Eye (tissue), 1 donor: ENCODE data around the gene SNX10.

Experiments used
- DNase-seq: peaks from one replicate; pipeline ENCODE4 v3.0.0-alpha.2; 2015

SNX10 gene

GRCh38 chr7:26409661-26410547, 118.2 kb downstream of the SNX10 start:
- peak; percentile 78 for DNase-seq

DNA sequence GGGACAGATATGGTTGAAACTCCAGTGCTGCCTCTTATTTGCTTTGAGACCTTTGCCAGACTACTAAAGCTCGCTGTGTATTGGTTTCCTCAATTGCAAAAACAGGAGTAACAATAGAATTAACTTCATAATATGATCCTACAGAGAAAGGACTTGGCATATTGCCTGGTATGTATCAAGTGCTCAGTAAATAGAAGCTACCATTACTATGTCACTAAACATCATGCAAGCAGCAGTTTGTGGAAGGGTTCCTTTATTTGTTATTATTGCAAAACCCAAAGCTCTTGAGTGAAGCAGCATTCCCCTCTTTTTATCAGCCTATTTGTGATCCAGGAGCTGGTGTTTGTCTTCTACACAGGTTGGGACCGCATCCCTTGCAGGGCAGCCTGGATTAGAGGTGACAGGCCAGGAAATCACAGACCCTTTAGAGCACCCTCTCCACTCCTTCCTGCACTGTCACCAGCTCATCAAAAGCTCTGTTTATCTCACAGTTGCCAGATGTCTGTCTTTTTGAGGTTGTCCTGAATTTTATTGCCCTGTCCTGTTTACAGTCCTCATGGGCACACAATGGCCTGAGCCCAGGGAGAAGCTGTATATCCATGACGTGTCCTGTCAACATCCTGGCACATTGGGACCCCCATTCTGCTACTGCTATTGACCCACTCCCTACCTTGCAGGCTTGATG, 121.5 kb downstream of the SNX10 start:
- no peak for DNase-seq

- DNase-seq = no peak
These were observed 124.3 kb downstream of the SNX10 start for GRCh38 chr7:26416004-26416403.

DNA sequence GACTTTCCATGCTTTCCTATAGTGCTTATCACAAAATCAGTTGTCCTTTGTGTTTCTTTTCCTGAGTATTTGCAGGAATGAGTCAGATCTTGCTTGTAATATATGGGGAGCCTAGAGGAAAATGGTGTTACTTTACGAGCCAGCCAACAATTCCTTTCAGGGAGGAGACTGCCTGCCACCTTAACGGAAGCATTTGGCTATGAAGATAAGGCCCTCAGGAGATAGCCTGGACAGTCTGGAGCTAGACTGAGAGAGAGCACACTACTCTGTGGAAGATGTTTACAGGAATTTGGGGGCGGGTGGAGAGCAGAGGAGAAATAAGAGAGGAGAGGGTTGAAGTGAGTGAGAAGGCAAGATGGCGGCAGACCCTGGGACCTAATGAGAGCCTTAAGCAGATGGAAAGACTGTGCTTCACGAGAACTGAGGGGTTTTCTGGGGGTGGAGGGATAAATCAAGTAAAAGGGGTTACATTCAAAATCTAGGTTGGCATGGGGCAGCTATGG, 126.3 kb downstream of the SNX10 start:
- no peak for DNase-seq

DNA sequence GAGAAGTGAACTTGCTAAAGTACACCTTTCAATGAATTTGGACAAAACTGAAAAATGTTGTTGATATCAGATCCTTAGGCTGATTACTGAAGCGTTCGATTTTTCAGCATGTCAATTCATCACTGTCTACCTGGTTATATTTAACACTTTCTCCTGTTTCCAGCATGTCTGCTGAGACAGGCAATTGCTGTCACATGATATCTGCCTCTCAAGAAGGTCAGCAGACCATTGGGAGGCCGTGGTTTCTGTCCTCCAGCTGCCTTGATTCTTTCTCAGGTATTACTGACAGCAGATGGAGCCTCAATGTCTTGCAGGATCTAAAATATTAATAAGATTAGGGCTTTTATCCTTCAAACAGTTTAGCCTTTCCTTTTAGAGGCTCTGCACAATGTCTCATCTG, 127.5 kb downstream of the SNX10 start:
- peak; percentile 66 for DNase-seq

GRCh38 chr7:26420422-26421019, 128.9 kb downstream of the SNX10 start:
- peak; percentile 57 for DNase-seq

DNA sequence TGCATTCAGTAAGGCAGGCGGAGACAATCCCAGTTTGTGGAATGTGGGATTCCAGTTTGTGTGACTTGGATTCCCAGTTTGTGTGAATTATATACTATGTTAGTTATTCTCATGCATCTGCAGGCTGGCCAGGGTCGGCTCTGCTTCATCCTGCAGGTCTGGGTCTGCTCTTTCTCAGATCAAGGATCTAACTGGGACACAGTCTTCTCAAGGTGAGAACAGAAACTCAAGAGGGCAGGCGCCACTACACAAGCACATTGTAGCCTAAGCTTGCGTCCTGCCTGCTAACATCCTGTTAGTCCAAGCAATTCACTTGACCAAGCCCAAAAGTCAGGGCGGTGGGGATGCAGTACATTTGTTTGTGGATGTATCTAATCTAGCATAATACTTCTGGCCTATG, 131.1 kb downstream of the SNX10 start:
- no peak for DNase-seq

DNA sequence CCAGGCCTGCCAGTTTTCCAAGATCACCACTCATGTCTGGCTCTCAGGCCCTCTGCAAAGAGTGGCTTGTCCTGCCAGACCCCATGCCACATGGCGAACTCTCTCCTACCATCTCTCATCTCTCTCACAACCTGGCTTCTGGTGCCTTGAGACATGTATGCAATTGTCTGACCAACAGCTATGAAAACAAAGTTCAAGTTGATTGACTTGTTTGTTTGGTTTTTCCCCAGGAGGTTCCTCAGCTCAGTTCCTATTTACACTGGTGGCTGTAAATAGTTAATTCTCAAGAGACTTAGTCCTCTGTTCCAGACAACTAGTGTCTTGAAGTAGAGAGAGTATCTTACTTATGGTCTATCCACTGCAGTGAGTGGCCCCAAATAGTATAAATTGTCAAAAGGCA, 131.8 kb downstream of the SNX10 start:
- DNase-seq = no peak
